Pons (tissue), 1 donor: ENCODE results near the gene SNX8.
A peak's percentile ranks its signal among the peaks of the same experiment; 100 is the strongest.

ENCODE experiments used
- DNase-seq: peaks from one replicate; pipeline ENCODE4 v3.0.0-alpha.2; 2016; ENCODE audit warnings: low spot score

SNX8 gene

GRCh38 chr7:2220030-2220429 lies 94.2 kb downstream of the SNX8 start:
- no peak for DNase-seq

DNA sequence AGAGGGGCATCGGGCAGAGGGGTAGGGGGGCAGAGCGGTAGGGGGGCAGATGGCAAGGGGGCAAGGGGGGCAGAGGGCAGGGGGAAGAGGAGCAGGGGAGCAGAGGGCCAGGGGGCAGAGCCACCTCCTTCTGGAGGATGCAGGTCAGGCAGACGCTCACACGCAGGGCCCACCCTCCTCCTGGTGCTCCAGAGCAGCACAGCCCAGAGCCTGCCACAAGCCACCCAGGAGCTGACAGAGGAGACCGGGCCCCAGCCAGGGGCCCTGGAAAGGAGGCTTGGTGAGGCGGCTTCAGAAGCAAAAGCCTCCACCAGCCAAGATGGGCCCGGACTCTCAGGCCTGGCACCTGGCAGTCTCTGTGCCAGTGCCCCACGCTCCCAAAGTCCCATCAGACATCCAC lies 94.6 kb downstream of the SNX8 start:
- no peak for DNase-seq

- no peak for DNase-seq
These were observed 95.1 kb downstream of the SNX8 start for GRCh38 chr7:2219136-2219535.

DNA sequence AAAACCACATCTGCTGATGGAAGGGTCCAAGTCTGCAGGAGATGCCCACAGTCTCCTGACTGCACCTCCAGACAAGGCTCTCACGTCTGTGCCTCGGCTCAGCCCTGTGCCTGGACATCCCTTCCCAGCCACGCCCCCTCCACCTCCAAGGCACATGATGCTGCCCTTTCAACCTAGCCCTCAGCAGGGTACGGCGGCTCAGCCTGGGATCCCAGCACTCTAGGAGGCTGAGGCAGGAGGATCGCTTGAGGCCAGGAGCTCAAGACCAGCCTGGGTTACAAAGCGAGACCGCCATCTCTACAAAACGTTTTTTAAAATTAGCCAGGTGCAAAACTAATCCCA lies 95.8 kb downstream of the SNX8 start:
- no peak for DNase-seq

DNA sequence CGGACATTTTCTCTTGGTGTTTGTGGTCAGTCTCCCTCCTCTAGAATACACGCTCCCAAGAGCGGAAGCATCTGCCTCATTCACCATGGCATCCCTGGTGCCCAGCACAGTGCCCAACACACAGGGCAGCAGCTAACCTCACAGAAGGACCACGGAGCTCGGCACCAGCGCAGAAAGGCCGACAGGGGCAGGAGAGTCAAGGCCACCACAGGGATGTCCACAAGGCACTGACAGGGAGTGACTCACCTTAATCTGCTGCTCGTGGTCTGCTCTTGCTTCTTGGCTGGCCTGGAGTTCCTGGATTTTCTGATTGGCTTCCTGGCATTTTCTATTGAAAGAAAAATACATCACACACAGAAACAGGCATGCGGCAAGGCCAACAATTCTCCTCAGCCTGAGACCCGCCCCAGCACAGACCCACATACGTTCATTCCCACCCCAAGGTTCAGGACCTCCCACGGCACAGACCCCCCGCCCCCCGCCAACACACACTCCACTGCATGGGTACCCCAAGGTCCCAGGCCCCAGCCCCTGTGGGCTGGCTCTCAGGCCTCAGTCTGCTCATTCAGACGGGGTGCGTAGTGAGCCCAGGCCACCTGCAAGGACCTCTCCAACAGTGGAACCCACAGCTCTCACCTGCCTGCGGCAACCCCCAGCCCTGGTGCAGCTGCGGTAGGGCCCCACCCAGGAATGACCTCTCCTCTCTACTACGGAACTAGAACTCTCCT lies 96.4 kb downstream of the SNX8 start:
- no peak for DNase-seq

DNA sequence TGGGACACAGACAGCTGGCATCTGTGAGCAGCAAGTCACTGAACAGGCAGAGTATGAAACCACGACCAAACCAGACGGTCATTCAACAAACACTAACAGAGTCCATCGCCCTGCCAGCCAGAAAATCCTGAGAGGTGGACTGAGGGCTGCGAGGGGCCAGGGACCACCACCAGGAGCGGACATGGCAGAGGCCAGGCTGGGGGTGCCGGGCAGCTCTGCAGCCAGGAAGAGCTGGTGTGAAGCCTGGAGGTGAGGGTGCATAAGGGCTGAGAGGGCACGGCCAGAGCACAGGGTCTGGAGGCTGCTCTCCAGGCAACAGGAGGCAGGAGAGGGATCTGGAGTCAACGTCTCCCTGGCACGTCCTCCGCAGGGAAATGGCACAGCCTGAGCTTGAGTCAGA lies 97.0 kb downstream of the SNX8 start:
- no peak for DNase-seq

DNA sequence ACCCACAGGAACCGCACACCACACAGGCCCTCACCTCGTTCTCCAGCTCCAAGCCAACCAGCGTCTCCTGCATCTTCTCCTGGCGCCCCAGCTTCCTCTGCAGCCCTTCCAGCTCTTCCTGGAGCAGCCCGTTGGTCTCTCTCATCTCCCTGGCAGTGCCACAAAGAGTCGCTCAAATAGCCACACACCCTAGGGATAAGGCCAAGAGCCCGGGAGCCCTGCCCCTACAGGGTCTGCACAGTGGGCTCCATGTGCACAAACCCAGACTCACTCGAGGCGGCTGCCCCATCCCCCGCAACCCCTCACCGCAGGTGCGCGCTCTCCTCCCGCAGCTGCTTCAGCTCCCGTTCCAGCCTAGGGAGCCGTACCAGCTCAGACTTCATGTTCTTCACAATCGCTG lies 98.4 kb downstream of the SNX8 start:
- DNase-seq: no peak

GRCh38 chr7:2214636-2215035 lies 99.6 kb downstream of the SNX8 start:
- DNase-seq: no peak

GRCh38 chr7:2213551-2214215 lies 100.6 kb downstream of the SNX8 start:
- no peak for DNase-seq

DNA sequence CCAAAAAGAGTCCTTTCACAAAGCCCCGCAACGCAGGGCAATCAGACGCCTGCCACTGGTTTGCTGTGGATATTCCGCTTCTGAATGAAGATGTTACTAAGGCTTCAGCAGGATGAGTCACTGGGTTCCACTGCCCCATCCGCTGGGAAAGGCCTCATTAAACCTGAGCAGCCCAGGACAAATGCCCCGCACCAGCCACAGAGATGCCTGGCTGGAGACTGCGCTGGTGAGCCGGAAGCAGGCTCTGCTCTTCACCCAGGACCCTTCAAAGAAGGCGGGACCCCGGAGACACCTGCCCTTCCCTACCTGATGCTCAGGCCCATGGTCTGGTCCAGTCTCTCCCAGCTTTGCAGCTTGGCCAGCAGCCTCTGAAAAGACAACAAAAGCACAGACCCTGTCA lies 101.3 kb downstream of the SNX8 start:
- no peak for DNase-seq

- DNase-seq: no peak
These were observed 102.3 kb downstream of the SNX8 start for GRCh38 chr7:2211926-2212325.

DNA sequence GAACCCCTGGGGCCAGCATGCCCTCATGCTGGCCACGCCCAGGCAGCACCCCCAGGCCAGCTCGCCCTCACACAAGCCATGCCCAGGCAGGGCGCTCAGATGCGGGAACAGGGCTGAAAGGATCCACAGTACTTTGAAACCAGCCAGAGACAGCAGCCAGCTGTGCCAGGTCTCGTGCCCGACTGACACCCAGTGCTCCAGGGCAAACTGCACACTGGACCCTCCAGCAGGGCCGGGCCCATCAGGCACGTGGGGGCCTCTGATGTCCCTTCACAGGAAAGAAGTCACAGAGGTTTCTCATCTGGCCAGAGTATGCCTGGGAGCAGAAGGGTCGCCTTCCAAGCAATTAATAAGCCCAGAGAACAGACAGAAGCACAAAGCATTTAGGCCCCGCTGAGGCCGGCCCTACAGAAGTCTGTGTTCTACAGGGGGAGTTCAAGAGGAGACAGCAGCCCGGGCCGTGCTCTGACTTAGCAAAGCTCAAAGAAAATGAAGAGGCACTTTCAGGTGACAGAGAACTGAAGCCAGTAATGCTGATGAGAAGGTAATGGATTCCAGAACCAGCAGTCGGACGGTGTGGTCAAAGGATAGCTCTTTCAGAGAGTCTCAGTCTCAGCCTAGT lies 102.9 kb downstream of the SNX8 start:
- DNase-seq: no peak

DNA sequence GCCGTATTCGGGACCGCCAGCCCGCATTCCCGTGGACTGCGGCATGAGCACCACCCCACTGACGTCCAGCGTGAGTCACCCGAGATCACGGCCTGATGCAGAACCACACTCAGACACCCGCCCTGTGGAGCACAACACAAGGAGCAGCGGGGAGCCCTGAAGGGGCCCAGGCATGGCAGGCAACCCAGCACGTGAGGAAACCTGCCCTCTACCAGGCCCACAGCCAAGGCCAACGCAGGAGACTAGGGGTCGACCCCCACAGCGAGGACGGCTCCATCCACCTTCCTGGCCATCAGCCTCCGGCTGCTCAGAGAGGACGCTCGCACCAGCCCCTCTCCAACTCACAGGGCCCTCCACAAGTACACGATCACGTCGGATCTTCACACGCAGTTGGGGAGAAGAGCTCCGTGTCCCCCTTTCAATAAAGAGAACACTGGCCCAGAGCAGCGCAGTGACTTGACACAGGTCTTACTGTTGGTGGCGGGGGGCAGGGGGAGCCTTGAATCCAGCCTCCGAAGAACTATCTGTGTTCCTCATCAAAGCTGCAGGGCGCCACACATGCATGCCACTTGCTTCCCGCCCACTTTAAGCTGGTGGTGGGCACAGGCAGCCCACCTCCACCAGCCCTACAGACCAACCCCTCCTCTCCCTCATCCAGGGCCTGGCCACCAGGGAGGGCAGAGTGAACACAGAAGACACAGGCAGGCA lies 103.5 kb downstream of the SNX8 start:
- no peak for DNase-seq

DNA sequence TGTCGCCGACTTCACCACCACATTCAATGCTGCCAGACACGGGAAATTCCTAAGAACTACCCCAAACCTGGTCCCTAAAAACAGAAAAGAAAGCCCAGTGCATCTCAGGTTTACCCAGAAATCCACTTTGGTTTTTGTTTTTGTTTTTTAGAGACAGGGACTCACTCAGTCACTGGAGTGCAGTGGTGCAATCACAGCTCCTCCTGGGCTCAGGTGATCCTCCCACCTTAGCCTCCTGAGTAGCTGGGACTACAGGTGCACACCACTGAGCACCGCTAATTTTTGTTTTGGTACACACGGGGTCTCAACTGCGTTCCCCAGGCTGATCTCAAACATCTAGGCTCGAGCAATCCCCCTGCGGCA lies 104.3 kb downstream of the SNX8 start:
- no peak for DNase-seq

DNA sequence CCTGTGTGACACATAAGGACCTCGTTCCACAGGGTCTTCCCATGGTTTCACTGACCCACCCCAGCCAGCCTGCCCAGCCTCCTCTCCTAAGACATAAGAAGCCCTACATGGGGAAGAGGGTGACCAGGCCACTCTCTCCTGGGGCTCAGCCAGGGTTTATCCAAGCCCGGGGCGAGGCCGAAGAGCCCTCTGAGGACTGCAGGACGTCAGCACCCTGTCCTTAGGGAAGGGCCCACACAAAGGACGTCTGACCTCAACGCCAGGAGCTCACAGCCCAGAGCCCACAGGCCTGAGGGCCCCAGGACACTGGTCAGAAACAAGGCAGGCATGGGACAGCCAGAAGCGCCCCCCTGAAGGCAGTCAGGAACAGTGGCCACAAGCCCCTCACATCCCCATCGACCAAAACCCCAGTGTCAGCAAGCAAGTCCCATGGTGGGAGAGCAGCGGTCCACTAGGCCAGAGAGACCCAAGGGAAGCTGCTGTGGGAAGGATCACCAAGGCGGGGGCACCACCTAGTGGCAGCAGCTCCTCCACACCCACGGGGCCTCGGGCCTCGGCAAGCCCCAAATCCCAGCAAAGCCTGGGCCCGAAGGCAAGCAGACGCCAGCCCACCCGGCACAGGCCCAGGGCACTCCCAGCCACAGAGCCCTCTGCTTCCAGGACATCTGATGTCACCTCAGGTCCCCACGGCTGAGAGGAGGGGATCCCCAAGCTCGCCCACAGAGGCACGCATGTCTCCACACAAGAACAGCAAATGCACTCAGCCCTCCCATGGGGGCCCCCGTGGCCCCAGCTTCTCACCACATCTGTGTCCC lies 104.9 kb downstream of the SNX8 start:
- DNase-seq: peak; percentile 61

DNA sequence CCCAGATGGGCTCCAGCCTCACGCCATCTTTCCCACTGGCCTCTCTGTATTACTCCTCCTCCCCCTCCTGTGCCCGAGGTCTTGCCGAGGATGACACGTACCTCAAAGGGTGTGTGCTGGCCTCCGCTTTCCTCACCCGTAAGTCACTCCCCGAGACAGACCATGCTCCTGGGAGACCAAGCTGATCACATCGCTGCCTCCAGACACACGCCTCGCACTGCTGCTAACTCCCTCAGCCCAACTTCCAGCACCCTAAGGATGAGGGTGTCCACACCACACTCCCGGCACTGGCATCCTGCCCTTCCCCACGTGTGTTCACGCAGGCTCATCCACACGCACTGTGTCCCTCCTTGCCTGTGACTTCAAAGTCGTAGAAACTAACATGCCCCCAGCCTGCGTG lies 105.5 kb downstream of the SNX8 start:
- no peak for DNase-seq

GRCh38 chr7:2205036-2205780 lies 109.0 kb downstream of the SNX8 start:
- DNase-seq: no peak

DNA sequence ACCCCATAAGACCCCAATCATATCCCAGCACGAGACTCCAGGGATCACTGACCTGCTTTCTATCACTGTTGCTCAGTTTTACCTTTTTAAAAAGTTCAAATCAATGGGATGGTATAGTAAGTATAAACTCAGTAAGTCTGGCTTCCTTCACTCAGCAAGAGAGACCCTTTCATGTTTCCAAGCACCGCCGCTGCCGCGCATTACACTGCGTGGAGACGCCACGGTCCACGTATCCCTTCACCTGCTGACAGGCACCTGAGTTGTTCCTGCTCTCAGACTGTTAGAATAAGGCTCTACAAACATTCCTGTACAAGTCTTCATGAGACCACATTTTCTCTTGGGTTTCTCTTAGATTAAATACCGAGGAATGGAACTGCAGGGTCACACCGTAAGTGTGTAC lies 109.8 kb downstream of the SNX8 start:
- no peak for DNase-seq

- DNase-seq: peak; percentile 22
These were observed 110.4 kb downstream of the SNX8 start for GRCh38 chr7:2203766-2204300.

DNA sequence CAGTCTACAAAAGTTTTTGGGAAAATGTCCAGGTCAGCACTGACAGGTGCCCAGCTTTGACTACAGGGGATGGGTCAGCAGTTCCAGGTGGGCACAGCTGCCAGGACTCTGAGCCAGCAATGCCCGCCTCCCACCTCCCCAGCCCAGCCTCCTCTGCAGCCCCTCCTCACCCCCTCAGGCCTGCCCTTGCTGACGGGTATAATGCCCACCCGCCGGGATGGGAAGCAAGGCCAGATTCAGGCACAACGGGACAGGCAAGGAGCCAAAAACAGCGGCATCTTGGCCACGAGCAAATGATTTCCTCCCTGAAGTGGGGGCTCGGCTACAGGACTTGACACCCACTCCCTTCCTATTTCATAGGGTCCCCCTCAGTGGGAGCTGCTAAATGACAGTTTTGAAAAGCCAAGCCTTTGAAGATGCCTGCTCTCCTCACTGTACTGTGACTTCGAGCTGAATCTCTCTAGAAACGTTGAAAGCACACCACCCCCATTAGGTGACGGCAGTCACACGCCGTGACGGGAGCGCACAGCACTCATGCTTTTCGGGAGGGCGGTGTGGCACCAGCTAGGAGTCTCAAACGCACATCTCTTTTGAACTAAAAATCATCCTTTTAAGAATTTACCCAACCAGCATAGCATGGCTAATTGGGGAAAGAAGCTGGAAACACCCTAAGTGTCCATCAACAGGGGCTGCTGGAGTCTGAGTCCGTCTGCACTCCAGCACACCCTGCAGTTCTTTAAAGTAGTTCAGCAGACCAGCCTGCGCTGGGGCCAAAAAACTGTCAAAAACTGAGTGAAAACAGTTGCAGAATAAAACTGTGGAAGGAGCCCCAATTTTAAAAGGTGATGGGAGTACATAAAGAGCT lies 111.1 kb downstream of the SNX8 start:
- no peak for DNase-seq
